22Rv1 (cell line): ENCODE data around the gene AXDND1.

ENCODE experiments used
- H3K27ac ChIP-seq: fragments of 450-650 bp; 2 replicates; pipeline ENCODE4 v1.5.1; 2017
- ZFX ChIP-seq: fragments of 450-650 bp; IDR thresholded peaks from 2 replicates; pipeline ENCODE4 v1.6.1; 2017; ENCODE audit warnings: antibody characterized with exemption, borderline replicate concordance
- TF ChIP-seq, protein P1 (sequence below): fragments of 450-650 bp; IDR thresholded peaks from 2 replicates; pipeline ENCODE4 v1.5.1; 2017; ENCODE audit warnings: mild to moderate bottlenecking

AXDND1 gene

DNA sequence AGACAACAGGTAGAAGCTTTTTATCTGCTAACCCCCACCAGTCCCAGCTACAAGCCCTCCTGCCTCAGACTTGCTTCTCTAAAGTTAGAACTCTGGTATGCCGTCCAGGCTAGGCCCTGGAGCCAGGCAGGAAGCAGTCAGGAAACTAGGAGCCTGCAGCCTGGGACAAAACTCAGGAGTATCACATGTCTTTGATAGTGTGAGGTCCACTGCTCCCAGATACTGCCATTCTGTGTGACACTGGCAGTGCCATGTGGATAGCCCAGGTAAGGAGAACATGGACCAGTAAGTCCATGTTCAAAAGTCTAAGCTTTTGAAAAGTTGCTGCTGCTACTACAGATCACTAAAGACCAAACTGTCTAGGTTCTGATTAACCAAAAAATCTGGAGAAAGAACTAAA, 164.6 kb downstream of the AXDND1 start:
- no peak for TF ChIP-seq ZFX
- TF ChIP-seq, protein P1, sequence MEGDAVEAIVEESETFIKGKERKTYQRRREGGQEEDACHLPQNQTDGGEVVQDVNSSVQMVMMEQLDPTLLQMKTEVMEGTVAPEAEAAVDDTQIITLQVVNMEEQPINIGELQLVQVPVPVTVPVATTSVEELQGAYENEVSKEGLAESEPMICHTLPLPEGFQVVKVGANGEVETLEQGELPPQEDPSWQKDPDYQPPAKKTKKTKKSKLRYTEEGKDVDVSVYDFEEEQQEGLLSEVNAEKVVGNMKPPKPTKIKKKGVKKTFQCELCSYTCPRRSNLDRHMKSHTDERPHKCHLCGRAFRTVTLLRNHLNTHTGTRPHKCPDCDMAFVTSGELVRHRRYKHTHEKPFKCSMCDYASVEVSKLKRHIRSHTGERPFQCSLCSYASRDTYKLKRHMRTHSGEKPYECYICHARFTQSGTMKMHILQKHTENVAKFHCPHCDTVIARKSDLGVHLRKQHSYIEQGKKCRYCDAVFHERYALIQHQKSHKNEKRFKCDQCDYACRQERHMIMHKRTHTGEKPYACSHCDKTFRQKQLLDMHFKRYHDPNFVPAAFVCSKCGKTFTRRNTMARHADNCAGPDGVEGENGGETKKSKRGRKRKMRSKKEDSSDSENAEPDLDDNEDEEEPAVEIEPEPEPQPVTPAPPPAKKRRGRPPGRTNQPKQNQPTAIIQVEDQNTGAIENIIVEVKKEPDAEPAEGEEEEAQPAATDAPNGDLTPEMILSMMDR: no peak
- no peak overlapping the region for H3K27ac ChIP-seq

DNA sequence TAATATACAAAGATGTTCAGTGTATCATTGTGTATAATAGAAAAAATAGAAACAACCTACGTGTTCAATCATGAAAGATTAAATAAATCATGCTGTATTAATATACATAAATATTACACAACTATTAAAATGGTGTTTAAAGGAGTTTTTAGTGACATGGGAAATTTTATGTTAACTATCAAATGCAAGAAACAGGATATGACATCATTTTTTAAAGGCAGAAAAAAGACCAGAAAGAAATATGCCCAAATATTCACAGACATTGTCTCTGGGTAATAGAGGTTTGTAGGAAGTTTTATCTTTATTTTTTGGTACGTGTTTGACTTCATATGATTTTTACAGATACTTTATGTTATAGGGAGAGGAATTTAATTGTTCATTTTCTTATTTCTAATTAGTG, 176.0 kb downstream of the AXDND1 start:
- H3K27ac ChIP-seq: no peak overlapping the region
- no peak for TF ChIP-seq ZFX
- TF ChIP-seq, protein P1: no peak

DNA sequence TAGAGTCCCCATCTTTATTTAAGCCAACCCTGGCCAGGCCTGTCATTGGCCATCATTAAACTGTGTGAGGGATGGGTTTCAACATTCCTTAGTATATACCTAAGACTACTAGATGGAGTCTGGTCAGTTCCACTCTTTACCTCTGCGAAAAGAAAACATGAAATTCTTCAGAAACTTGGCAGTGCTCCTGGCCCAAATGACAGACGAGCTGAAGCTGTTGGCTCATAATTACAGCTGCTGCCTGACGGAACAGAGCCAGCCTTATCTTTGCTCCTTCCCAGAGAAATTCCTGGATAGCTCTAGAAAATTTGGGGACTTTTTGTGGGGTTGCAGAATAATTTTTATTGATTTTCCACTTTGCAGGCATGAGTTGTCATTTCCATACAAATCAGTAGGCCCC, 179.6 kb downstream of the AXDND1 start:
- no peak for TF ChIP-seq ZFX
- TF ChIP-seq, protein P1: no peak
- H3K27ac ChIP-seq: no peak overlapping the region

DNA sequence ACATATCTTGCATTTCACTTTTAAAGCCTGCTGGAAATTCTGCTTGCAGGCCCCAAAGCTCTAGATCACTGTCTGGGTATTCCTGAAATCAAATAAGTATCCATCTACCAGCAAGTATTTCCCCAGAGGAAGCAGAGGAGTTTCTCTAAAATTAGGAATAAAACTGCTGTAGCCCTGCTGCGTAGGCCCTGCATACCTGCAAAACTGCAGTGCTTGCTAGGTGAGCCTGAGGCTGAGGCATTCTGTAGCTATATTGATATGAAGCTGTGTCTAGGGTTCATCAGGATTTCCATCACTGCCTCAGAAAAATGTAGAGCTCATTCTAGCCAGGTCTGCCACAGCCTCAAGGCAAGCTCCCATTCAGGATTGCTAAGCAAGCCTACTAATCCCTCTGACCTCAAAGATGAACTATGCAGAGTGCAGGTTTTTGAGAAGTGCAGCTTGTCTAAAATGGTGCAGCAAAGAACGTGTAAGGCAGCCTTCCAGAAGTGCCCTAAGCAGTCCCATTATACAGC, 181.3 kb downstream of the AXDND1 start:
- H3K27ac ChIP-seq: no peak overlapping the region
- TF ChIP-seq ZFX: no peak
- TF ChIP-seq, protein P1: no peak

DNA sequence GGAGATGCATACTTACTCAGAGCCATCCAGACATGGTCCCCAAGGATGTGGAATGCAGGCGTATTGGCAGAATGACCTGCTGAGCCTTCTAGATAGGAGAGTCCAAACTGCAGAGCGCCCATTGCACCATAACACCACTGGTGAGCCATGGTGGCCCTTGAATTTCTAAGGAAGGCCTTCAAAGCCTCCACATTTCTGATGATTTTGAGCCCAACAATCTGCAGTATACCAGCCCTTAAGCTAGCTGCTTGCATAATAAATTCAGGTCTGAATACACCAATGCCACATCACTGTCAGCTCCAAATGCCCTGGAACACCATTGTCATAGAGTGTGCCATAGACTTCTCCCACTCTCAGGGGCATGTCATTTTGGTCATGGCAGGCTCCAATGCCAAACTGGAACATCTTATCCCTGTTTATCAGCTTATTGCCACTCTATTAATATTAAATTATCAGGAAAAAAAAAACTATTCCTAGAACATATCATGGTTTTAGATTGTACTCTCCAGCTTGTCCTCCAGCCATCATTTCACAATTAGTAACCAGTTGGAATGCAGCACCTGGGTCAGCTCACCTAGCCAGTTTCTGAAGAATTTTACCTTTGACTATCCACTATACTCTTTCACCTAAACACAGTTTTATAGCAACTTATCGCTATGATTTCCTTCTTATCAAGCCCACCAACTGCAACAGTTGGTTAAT, 183.0 kb downstream of the AXDND1 start:
- no peak overlapping the region for H3K27ac ChIP-seq
- no peak for TF ChIP-seq ZFX
- TF ChIP-seq, protein P1: no peak

DNA sequence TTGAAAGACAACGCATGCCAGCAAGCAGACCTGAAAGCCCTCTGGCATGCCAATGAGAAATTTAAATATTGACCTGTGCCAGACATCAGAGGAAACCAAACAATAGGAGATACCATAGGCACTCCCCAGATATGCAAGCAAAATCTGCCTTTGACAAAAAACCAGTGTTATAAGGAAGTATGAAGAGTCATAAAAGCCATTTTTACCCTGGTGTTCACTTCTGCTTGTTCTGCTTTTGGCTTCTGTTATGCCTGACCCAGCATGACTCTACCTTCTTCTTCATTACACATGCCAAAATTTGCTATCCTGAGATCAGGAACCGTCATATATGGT, 183.6 kb downstream of the AXDND1 start:
- TF ChIP-seq, protein P1: no peak
- no peak for TF ChIP-seq ZFX
- H3K27ac ChIP-seq: no peak overlapping the region
